ENCODE data around the gene HCFC1R1.

Gene HCFC1R1

DNA sequence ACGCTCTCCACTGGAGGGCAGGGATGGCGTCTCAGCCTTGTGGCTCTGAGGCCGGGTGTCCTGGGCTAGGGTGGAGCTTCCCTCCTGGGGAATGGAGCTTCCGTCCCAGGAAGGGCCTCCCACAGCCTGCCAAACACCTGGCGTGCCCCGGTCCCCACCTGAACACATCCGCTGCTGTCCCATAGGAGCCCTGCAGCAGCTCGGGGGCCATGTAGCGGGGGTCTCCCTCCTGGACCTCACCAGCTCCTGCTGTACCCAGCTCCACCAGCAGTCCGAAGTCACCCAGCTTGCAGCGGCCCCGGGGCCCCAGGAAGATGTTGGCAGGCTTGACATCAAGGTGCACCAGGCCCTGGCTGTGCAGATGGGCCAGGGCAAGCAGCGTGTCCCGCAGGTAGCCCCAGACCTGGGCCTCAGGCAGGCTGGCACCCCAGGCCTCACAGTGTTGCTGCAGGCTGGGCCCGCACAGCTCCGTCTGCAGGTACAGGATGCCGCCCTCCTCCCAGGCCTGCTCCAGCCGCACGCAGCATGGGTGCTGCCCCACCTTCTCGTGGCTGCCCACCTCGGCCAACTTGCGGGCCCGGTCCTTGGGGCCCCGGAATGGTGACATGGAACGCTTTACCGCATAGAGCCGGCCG, 48.5 kb downstream of the HCFC1R1 start:
- Histone ChIP-seq H3K9me3 (ENCODE audit: control insufficient read depth, low read length) (no peaks in the 10 kb centered on the region), H3K4me3 (ENCODE audit: low read length) (no peak overlapping the region), H3K4me1 (ENCODE audit: control insufficient read depth, insufficient read depth, low read length) (no peaks in the 10 kb centered on the region), H3K36me3 (ENCODE audit: control insufficient read depth, insufficient read depth, low read length, severe bottlenecking) (no peaks in the 10 kb centered on the region), H3K27me3 (replicated peaks; ENCODE audit: control insufficient read depth, insufficient read depth, low read length) (no peaks in the 10 kb centered on the region), H3K9ac (ENCODE audit: low read length) (no peak overlapping the region)
- no peak for DNase-seq (ENCODE audit: low read depth)

GRCh38 chr16:2974319-2975056, 49.3 kb downstream of the HCFC1R1 start:
- Histone ChIP-seq H3K4me3 (ENCODE audit: low read length) (no peak overlapping the region), H3K9ac (ENCODE audit: low read length) (no peak overlapping the region), H3K4me1 (ENCODE audit: control insufficient read depth, insufficient read depth, low read length) (peaks cover 4% of the 10 kb centered on the region), H3K36me3 (ENCODE audit: control insufficient read depth, insufficient read depth, low read length, severe bottlenecking) (no peaks in the 10 kb centered on the region), H3K9me3 (ENCODE audit: control insufficient read depth, low read length) (no peaks in the 10 kb centered on the region), H3K27me3 (replicated peaks; ENCODE audit: control insufficient read depth, insufficient read depth, low read length) (no peaks in the 10 kb centered on the region)
- DNase-seq (ENCODE audit: low read depth) = no peak

GRCh38 chr16:2973605-2974318, 50.0 kb downstream of the HCFC1R1 start:
- H3K36me3 ChIP-seq (ENCODE audit: control insufficient read depth, insufficient read depth, low read length, severe bottlenecking) = no peaks in the 10 kb centered on the region
- H3K9me3 ChIP-seq (ENCODE audit: control insufficient read depth, low read length) = no peaks in the 10 kb centered on the region
- no peak overlapping the region for H3K9ac ChIP-seq (ENCODE audit: low read length)
- H3K4me1 ChIP-seq (ENCODE audit: control insufficient read depth, insufficient read depth, low read length) = peaks cover 4% of the 10 kb centered on the region
- no peaks in the 10 kb centered on the region for H3K27me3 ChIP-seq (replicated peaks; ENCODE audit: control insufficient read depth, insufficient read depth, low read length)
- H3K4me3 ChIP-seq (ENCODE audit: low read length) = no peak overlapping the region
- no peak for DNase-seq (ENCODE audit: low read depth)

GRCh38 chr16:2973093-2973492, 50.6 kb downstream of the HCFC1R1 start:
- Histone ChIP-seq H3K27me3 (replicated peaks; ENCODE audit: control insufficient read depth, insufficient read depth, low read length) (peaks cover 5% of the 10 kb centered on the region), H3K4me1 (ENCODE audit: control insufficient read depth, insufficient read depth, low read length) (peaks cover 4% of the 10 kb centered on the region), H3K9ac (ENCODE audit: low read length) (no peak overlapping the region), H3K9me3 (ENCODE audit: control insufficient read depth, low read length) (no peaks in the 10 kb centered on the region), H3K36me3 (ENCODE audit: control insufficient read depth, insufficient read depth, low read length, severe bottlenecking) (no peaks in the 10 kb centered on the region), H3K4me3 (ENCODE audit: low read length) (no peak overlapping the region)
- no peak for DNase-seq (ENCODE audit: low read depth)

Data from adipocyte (in vitro differentiated cells).